HepG2 (cell line): ENCODE data around the gene RNF148. TPM values are rescaled to one million over a fixed set of nuclear protein-coding genes. Genes with fewer than 3 reads are reported as not detected.

Source experiments
- CEBPG ChIP-seq: IDR thresholded peaks from 2 replicates; pipeline ENCODE4 v1.6.1; 2016
- ELF3 ChIP-seq: IDR thresholded peaks from 2 replicates; pipeline ENCODE4 v1.6.1; 2016; ENCODE audit warnings: missing genetic modification reagents, missing compliant biosample characterization
- FOXO1 ChIP-seq: sonication (generic); formaldehyde crosslinking; IDR thresholded peaks from 2 replicates; pipeline ENCODE4 v1.4.0; 2020; ENCODE audit warnings: missing genetic modification reagents
- GFI1 ChIP-seq: sonication (generic); formaldehyde crosslinking; IDR thresholded peaks from 2 replicates; pipeline ENCODE4 v1.5.0; 2020; ENCODE audit warnings: missing genetic modification reagents, mild to moderate bottlenecking, borderline replicate concordance
- KDM2A ChIP-seq: sonication (generic); formaldehyde crosslinking; IDR thresholded peaks from 2 replicates; pipeline ENCODE4 v1.4.0; 2020; ENCODE audit warnings: low read depth, missing genetic modification reagents, borderline replicate concordance
- KLF12 ChIP-seq: sonication (generic); formaldehyde crosslinking; IDR thresholded peaks from 2 replicates; pipeline ENCODE4 v1.4.0; 2020; ENCODE audit warnings: missing genetic modification reagents, borderline replicate concordance
- LCORL ChIP-seq, 2 experiments: fragments of 450-650 bp in 1 of 2; sonication (generic) in 1 of 2; formaldehyde crosslinking in 1 of 2; IDR thresholded peaks; 2 replicates each; pipeline versions ENCODE4 v1.5.0 to v1.6.1; 2017 to 2020; ENCODE audit warnings: antibody characterized with exemption in 1 of 2, missing genetic modification reagents in 1 of 2
- NCOA2 ChIP-seq: sonication (generic); formaldehyde crosslinking; IDR thresholded peaks from 2 replicates; pipeline ENCODE4 v1.8.0; 2022; ENCODE audit warnings: inconsistent platforms
- REPIN1 ChIP-seq: sonication (generic); formaldehyde crosslinking; IDR thresholded peaks from 2 replicates; pipeline ENCODE4 v1.8.0; 2022; ENCODE audit warnings: missing genetic modification reagents, low read depth, mild to moderate bottlenecking, borderline replicate concordance
- TSC22D2 ChIP-seq: sonication (generic); formaldehyde crosslinking; IDR thresholded peaks from 2 replicates; pipeline ENCODE4 v1.5.1; 2020; ENCODE audit warnings: missing genetic modification reagents, mild to moderate bottlenecking, borderline replicate concordance
- ZFP90 ChIP-seq: sonication (generic); formaldehyde crosslinking; IDR thresholded peaks from 2 replicates; pipeline ENCODE4 v1.8.0; 2022; ENCODE audit warnings: missing genetic modification reagents, mild to moderate bottlenecking, inconsistent platforms, borderline replicate concordance
- ZNF24 ChIP-seq: fragments of 450-650 bp; IDR thresholded peaks from 2 replicates; pipeline ENCODE4 v1.6.1; 2017; ENCODE audit warnings: antibody characterized with exemption, mild to moderate bottlenecking
- ZNF567 ChIP-seq: sonication (generic); formaldehyde crosslinking; IDR thresholded peaks from 2 replicates; pipeline ENCODE4 v1.8.1; 2023; ENCODE audit warnings: mild to moderate bottlenecking, missing genetic modification reagents, borderline replicate concordance
- polyA plus RNA-seq, 8 experiments: library from polyadenylated mRNA; depleted of rRNA in 3 of 8; stranded (reverse) in 7 of 8; unstranded in 1 of 8; fragments of >200 nt; fragmentation: Illumina TruSeq in 4 of 8; extraction: Trizol in 4 of 8; gene quantifications; 2 replicates each; pipeline versions ENCODE4 v1.2.1 to v1.2.3, GENCODE V29; 2011 to 2016; ENCODE audit warnings: low read depth in 4 of 8, missing spikeins in 1 of 8, mixed read lengths in 1 of 8; ENCODE audit not compliant: insufficient read depth in 1 of 8
- total RNA-seq, 5 experiments: library from RNA; depleted of rRNA; stranded (reverse); fragments of >200 nt; fragmentation: Illumina TruSeq; extraction: Trizol; gene quantifications; 2 replicates each; pipeline ENCODE4 v1.2.3, GENCODE V29; 2016; ENCODE audit warnings: low read depth in 1 of 5
- TF ChIP-seq, protein P1 (sequence below): IDR thresholded peaks from 2 replicates; pipeline ENCODE4 v1.6.1; 2016; ENCODE audit warnings: low read depth, borderline replicate concordance
- TF ChIP-seq, protein P2 (sequence below): sonication (generic); formaldehyde crosslinking; IDR thresholded peaks from 2 replicates; pipeline ENCODE4 v1.4.0; 2020; ENCODE audit warnings: missing genetic modification reagents, borderline replicate concordance
- TF ChIP-seq, protein P3 (sequence below): sonication (generic); formaldehyde crosslinking; conservative IDR thresholded peaks from 2 replicates; pipeline ENCODE4 v1.4.0; 2020; ENCODE audit warnings: missing genetic modification reagents
- TF ChIP-seq, protein P4 (sequence below): IDR thresholded peaks from 2 replicates; pipeline ENCODE4 v1.6.1; 2012; ENCODE audit warnings: low read depth, low read length, improper control_type of control experiment
- TF ChIP-seq, protein P5 (sequence below): IDR thresholded peaks from 2 replicates; pipeline ENCODE4 v1.6.1; 2016; ENCODE audit warnings: low read depth

Gene RNF148
- total and polyA plus RNA-seq, 2 of the 13 experiments (the other 11 are each of a cell fraction or from before 2014, with no cell fraction given), result 0.16 to 1.6 TPM

DNA sequence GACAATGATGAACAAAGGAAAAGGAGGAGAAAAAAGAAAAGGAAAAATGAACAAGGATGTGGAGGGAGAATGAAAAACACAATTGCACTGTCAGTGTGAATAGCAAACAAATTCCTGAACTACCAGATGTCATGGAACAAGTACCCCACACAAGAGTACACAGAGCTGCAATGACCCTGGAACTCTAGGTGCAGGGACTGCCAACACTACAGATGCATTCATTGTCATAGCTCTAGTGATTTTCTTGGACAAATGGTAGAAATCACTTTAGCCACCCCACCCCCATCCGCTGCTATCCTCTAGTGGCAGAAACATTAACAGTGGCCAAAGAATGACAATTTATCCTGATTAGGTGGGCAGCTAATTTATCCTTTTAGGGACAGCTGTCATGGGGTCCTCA is 6.9 kb downstream of the RNF148 start (continued):
- TF ChIP-seq, protein P1, sequence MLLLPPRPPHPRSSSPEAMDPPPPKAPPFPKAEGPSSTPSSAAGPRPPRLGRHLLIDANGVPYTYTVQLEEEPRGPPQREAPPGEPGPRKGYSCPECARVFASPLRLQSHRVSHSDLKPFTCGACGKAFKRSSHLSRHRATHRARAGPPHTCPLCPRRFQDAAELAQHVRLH (CRISPR knock-in tag), result no peak
- TF ChIP-seq ZNF567 (no peak), NCOA2 (CRISPR knock-in tag) (0 out of 2 replicates have a peak, but pooled peaks have one; percentile 31), TSC22D2 (CRISPR knock-in tag) (no peak), KDM2A (CRISPR knock-in tag) (no peak), ZFP90 (CRISPR knock-in tag) (peak; percentile 85; the same call in 1 of the 2 replicates), ZNF24 (0 out of 2 replicates have a peak, but pooled peaks have one; percentile 75), FOXO1 (peak; percentile 57; the same call in 1 of the 2 replicates), REPIN1 (CRISPR knock-in tag) (0 out of 2 replicates have a peak, but pooled peaks have one; percentile 64), ELF3 (CRISPR knock-in tag) (0 out of 2 replicates have a peak, but pooled peaks have one; percentile 31), KLF12 (CRISPR knock-in tag) (no peak), LCORL (IDR thresholded peaks at IDR 0.05) (no peak), LCORL (CRISPR knock-in tag; IDR thresholded peaks at IDR 0.05) (0 out of 2 replicates have a peak, but pooled peaks have one; percentile 17), CEBPG (CRISPR knock-in tag) (peak; percentile 33; the same call in 1 of the 2 replicates), GFI1 (peak; percentile 56; the same call in 1 of the 2 replicates)
- TF ChIP-seq, protein P2, sequence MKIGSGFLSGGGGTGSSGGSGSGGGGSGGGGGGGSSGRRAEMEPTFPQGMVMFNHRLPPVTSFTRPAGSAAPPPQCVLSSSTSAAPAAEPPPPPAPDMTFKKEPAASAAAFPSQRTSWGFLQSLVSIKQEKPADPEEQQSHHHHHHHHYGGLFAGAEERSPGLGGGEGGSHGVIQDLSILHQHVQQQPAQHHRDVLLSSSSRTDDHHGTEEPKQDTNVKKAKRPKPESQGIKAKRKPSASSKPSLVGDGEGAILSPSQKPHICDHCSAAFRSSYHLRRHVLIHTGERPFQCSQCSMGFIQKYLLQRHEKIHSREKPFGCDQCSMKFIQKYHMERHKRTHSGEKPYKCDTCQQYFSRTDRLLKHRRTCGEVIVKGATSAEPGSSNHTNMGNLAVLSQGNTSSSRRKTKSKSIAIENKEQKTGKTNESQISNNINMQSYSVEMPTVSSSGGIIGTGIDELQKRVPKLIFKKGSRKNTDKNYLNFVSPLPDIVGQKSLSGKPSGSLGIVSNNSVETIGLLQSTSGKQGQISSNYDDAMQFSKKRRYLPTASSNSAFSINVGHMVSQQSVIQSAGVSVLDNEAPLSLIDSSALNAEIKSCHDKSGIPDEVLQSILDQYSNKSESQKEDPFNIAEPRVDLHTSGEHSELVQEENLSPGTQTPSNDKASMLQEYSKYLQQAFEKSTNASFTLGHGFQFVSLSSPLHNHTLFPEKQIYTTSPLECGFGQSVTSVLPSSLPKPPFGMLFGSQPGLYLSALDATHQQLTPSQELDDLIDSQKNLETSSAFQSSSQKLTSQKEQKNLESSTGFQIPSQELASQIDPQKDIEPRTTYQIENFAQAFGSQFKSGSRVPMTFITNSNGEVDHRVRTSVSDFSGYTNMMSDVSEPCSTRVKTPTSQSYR, result peak; percentile 87
- TF ChIP-seq, protein P3, sequence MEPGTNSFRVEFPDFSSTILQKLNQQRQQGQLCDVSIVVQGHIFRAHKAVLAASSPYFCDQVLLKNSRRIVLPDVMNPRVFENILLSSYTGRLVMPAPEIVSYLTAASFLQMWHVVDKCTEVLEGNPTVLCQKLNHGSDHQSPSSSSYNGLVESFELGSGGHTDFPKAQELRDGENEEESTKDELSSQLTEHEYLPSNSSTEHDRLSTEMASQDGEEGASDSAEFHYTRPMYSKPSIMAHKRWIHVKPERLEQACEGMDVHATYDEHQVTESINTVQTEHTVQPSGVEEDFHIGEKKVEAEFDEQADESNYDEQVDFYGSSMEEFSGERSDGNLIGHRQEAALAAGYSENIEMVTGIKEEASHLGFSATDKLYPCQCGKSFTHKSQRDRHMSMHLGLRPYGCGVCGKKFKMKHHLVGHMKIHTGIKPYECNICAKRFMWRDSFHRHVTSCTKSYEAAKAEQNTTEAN (CRISPR knock-in tag), result peak; percentile 80
- TF ChIP-seq, protein P4, sequence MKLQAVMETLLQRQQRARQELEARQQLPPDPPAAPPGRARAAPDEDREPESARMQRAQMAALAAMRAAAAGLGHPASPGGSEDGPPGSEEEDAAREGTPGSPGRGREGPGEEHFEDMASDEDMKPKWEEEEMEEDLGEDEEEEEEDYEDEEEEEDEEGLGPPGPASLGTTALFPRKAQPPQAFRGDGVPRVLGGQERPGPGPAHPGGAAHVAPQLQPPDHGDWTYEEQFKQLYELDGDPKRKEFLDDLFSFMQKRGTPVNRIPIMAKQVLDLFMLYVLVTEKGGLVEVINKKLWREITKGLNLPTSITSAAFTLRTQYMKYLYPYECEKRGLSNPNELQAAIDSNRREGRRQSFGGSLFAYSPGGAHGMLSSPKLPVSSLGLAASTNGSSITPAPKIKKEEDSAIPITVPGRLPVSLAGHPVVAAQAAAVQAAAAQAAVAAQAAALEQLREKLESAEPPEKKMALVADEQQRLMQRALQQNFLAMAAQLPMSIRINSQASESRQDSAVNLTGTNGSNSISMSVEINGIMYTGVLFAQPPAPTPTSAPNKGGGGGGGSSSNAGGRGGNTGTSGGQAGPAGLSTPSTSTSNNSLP, result peak; percentile 44; the same call in 1 of the 2 replicates
- TF ChIP-seq, protein P5, sequence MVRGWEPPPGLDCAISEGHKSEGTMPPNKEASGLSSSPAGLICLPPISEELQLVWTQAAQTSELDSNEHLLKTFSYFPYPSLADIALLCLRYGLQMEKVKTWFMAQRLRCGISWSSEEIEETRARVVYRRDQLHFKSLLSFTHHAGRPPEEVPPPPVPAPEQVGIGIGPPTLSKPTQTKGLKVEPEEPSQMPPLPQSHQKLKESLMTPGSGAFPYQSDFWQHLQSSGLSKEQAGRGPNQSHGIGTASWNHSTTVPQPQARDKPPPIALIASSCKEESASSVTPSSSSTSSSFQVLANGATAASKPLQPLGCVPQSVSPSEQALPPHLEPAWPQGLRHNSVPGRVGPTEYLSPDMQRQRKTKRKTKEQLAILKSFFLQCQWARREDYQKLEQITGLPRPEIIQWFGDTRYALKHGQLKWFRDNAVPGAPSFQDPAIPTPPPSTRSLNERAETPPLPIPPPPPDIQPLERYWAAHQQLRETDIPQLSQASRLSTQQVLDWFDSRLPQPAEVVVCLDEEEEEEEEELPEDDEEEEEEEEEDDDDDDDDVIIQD (CRISPR knock-in tag), result peak; percentile 85
